PFSK-1 (cell line): ENCODE measurements around the gene HPCAL4.

Experiments
- POLR2AphosphoS5 ChIP-seq: IDR thresholded peaks from 2 replicates; pipeline ENCODE4 v1.6.1; 2012; ENCODE audit warnings: low read depth, mild to moderate bottlenecking, control low read depth, low read length, moderate library complexity
- SIN3A ChIP-seq: IDR thresholded peaks from 2 replicates; pipeline ENCODE4 v1.6.1; 2012; ENCODE audit warnings: mild to moderate bottlenecking, low read length, moderate library complexity, borderline replicate concordance; ENCODE audit not compliant: insufficient read depth
- TAF1 ChIP-seq: IDR thresholded peaks from 2 replicates; pipeline ENCODE4 v1.6.1; 2012; ENCODE audit warnings: low read length, control low read depth, borderline replicate concordance; ENCODE audit not compliant: insufficient read depth

DNA sequence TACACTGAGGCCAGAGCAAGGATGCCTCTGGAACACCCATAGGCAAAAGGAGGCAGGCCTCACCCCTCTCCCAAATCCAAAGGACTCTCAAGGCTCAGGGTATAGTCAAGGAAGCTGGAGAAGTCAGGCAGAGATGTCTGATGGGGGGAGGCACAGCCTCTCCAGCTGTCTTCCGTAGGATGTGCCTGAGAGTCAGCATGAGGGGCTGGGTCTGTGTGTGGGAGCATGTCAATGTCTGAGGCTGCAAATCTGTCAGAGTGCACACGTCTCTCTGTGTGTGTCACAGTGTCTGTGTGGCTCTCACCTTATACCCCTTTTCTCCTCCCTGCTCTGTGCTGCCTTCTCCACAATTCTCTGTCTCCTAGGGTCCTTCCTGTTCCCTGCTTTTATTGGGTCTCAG lies 4.0 kb downstream of the HPCAL4 start:
- TF ChIP-seq TAF1 (no peak), POLR2AphosphoS5 (no peak), SIN3A (no peak)
